Astrocyte (in vitro differentiated cells and primary cell): ENCODE results near the gene EIF1AD. TPM values are rescaled to one million over a fixed set of nuclear protein-coding genes. Genes with fewer than 3 reads are reported as not detected.

Source experiments
- DNase-seq: peaks from one replicate; pipeline ENCODE4 v3.0.0-alpha.2; 2010; ENCODE audit warnings: low read depth
- FAIRE-seq: peaks from 2 replicates; lab custom pipeline; 2011; peaks lifted over from hg19 to GRCh38; lab: Jason Lieb, UNC
- H2AFZ ChIP-seq: 2 replicates; pipeline ENCODE4 v1.6.0; 2012; ENCODE audit warnings: low read depth, low read length, inconsistent platforms
- H3K27ac ChIP-seq: 2 replicates; pipeline ENCODE4 v1.5.1; 2011; ENCODE audit warnings: low read depth, low read length, inconsistent platforms
- H3K27me3 ChIP-seq: 2 replicates; pipeline ENCODE4 v1.6.0; 2011; ENCODE audit warnings: low read length, inconsistent platforms; ENCODE audit not compliant: insufficient read depth
- H3K36me3 ChIP-seq: 2 replicates; pipeline ENCODE4 v1.5.1; 2011; ENCODE audit warnings: low read length, inconsistent platforms; ENCODE audit not compliant: insufficient read depth
- H3K4me1 ChIP-seq: 2 replicates; pipeline ENCODE4 v1.5.1; 2011; ENCODE audit warnings: low read length, inconsistent platforms; ENCODE audit not compliant: insufficient read depth
- H3K4me2 ChIP-seq: 2 replicates; pipeline ENCODE4 v1.6.0; 2012; ENCODE audit warnings: low read length, inconsistent platforms
- H3K4me3 ChIP-seq: 2 replicates; pipeline ENCODE4 v1.5.1; 2011; ENCODE audit warnings: low read depth, mild to moderate bottlenecking, low read length, inconsistent platforms; ENCODE audit not compliant: insufficient read depth
- H3K79me2 ChIP-seq: 2 replicates; pipeline ENCODE4 v1.6.0; 2012; ENCODE audit warnings: mild to moderate bottlenecking, low read length, inconsistent platforms; ENCODE audit not compliant: insufficient read depth
- H3K9ac ChIP-seq: 2 replicates; pipeline ENCODE4 v1.6.0; 2012; ENCODE audit warnings: mild to moderate bottlenecking, low read length, inconsistent platforms
- H3K9me3 ChIP-seq: 2 replicates; pipeline ENCODE4 v1.5.1; 2012; ENCODE audit warnings: low read depth, mild to moderate bottlenecking, low read length, inconsistent platforms; ENCODE audit not compliant: insufficient read depth
- H4K20me1 ChIP-seq: 2 replicates; pipeline ENCODE4 v1.6.0; 2012; ENCODE audit warnings: low read length, inconsistent platforms; ENCODE audit not compliant: insufficient read depth
- H3K27ac Mint-ChIP-seq: one replicate; pipeline ENCODE4 v1.8.0; 2021; ENCODE audit warnings: mild to moderate bottlenecking, mixed read lengths; ENCODE audit not compliant: unreplicated experiment
- H3K27me3 Mint-ChIP-seq: one replicate; pipeline ENCODE4 v1.8.0; 2021; ENCODE audit warnings: low read depth, mixed read lengths; ENCODE audit not compliant: unreplicated experiment
- H3K36me3 Mint-ChIP-seq: one replicate; pipeline ENCODE4 v1.8.0; 2021; ENCODE audit warnings: low read depth, mixed read lengths; ENCODE audit not compliant: unreplicated experiment
- H3K4me1 Mint-ChIP-seq: one replicate; pipeline ENCODE4 v1.8.0; 2021; ENCODE audit warnings: low read depth, mixed read lengths; ENCODE audit not compliant: unreplicated experiment
- H3K4me3 Mint-ChIP-seq: one replicate; pipeline ENCODE4 v1.8.0; 2021; ENCODE audit warnings: mild to moderate bottlenecking, moderate library complexity, mixed read lengths; ENCODE audit not compliant: unreplicated experiment
- H3K9me3 Mint-ChIP-seq: one replicate; pipeline ENCODE4 v1.8.0; 2021; ENCODE audit warnings: mild to moderate bottlenecking, mixed read lengths; ENCODE audit not compliant: unreplicated experiment
- EZH2 ChIP-seq: IDR thresholded peaks from 2 replicates; pipeline ENCODE4 v1.6.1; 2012; ENCODE audit warnings: mild to moderate bottlenecking, low read length, inconsistent platforms; ENCODE audit not compliant: insufficient read depth
- total RNA-seq: library from RNA; stranded (reverse); gene quantifications from 2 replicates; pipeline ENCODE4 v1.2.1, GENCODE V29; 2021
- TF ChIP-seq, protein P1 (sequence below): IDR thresholded peaks from 2 replicates; pipeline ENCODE4 v1.5.1; 2011; ENCODE audit warnings: low read depth, mild to moderate bottlenecking, inconsistent platforms, low read length, moderate library complexity; ENCODE audit not compliant: insufficient read depth

EIF1AD gene
- total RNA-seq, 1 donor from 2014 or later: 42.7 TPM

GRCh38 chr11:66016793-66017177 lies 14.8 kb upstream of the EIF1AD start:
- no peaks in the 10 kb centered on the region for H3K36me3 ChIP-seq
- DNase-seq (no peak), FAIRE-seq (no peak)
- no peak for TF ChIP-seq EZH2
- TF ChIP-seq, protein P1, sequence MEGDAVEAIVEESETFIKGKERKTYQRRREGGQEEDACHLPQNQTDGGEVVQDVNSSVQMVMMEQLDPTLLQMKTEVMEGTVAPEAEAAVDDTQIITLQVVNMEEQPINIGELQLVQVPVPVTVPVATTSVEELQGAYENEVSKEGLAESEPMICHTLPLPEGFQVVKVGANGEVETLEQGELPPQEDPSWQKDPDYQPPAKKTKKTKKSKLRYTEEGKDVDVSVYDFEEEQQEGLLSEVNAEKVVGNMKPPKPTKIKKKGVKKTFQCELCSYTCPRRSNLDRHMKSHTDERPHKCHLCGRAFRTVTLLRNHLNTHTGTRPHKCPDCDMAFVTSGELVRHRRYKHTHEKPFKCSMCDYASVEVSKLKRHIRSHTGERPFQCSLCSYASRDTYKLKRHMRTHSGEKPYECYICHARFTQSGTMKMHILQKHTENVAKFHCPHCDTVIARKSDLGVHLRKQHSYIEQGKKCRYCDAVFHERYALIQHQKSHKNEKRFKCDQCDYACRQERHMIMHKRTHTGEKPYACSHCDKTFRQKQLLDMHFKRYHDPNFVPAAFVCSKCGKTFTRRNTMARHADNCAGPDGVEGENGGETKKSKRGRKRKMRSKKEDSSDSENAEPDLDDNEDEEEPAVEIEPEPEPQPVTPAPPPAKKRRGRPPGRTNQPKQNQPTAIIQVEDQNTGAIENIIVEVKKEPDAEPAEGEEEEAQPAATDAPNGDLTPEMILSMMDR: no peak
- no peaks in the 10 kb centered on the region for H4K20me1 ChIP-seq
- H3K9me3 Mint-ChIP-seq: no peaks in the 10 kb centered on the region
- H3K4me1 Mint-ChIP-seq: peaks cover 11% of the 10 kb centered on the region
- no peaks in the 10 kb centered on the region for H3K36me3 Mint-ChIP-seq
- H3K4me3 ChIP-seq: no peak overlapping the region
- no peak overlapping the region for H3K27ac Mint-ChIP-seq
- H3K4me1 ChIP-seq: peaks cover 29% of the 10 kb centered on the region
- H3K9me3 ChIP-seq: no peaks in the 10 kb centered on the region
- no peaks in the 10 kb centered on the region for H3K27me3 Mint-ChIP-seq
- no peaks in the 10 kb centered on the region for H3K79me2 ChIP-seq
- no peak overlapping the region for H2AFZ ChIP-seq
- no peak overlapping the region for H3K9ac ChIP-seq
- H3K4me3 Mint-ChIP-seq: no peak overlapping the region
- H3K4me2 ChIP-seq: no peak overlapping the region
- H3K27ac ChIP-seq: no peak overlapping the region
- H3K27me3 ChIP-seq: no peaks in the 10 kb centered on the region

GRCh38 chr11:66015936-66016792 lies 14.2 kb upstream of the EIF1AD start:
- no peak overlapping the region for H3K27ac ChIP-seq
- H3K27me3 ChIP-seq: peaks cover 3% of the 10 kb centered on the region
- FAIRE-seq (no peak), DNase-seq (no peak)
- peak overlapping the region; percentile 48 for H3K4me2 ChIP-seq
- no peaks in the 10 kb centered on the region for H3K79me2 ChIP-seq
- no peaks in the 10 kb centered on the region for H3K36me3 ChIP-seq
- no peaks in the 10 kb centered on the region for H3K36me3 Mint-ChIP-seq
- no peaks in the 10 kb centered on the region for H4K20me1 ChIP-seq
- H2AFZ ChIP-seq: no peak overlapping the region
- no peaks in the 10 kb centered on the region for H3K9me3 Mint-ChIP-seq
- H3K4me1 ChIP-seq: peaks cover 28% of the 10 kb centered on the region
- H3K4me3 ChIP-seq: no peak overlapping the region
- no peak for TF ChIP-seq EZH2
- TF ChIP-seq, protein P1: no peak
- H3K27ac Mint-ChIP-seq: no peak overlapping the region
- peaks cover 3% of the 10 kb centered on the region for H3K27me3 Mint-ChIP-seq
- H3K9me3 ChIP-seq: no peaks in the 10 kb centered on the region
- no peak overlapping the region for H3K9ac ChIP-seq
- peaks cover 11% of the 10 kb centered on the region for H3K4me1 Mint-ChIP-seq
- no peak overlapping the region for H3K4me3 Mint-ChIP-seq

- H3K27me3 Mint-ChIP-seq: peaks cover 3% of the 10 kb centered on the region
- H3K9me3 ChIP-seq: no peaks in the 10 kb centered on the region
- H3K27ac ChIP-seq: no peak overlapping the region
- peaks cover 8% of the 10 kb centered on the region for H3K4me1 Mint-ChIP-seq
- H3K36me3 ChIP-seq: no peaks in the 10 kb centered on the region
- TF ChIP-seq, protein P1: no peak
- TF ChIP-seq EZH2: no peak
- no peaks in the 10 kb centered on the region for H3K79me2 ChIP-seq
- H3K9me3 Mint-ChIP-seq: no peaks in the 10 kb centered on the region
- no peak overlapping the region for H3K4me3 ChIP-seq
- H2AFZ ChIP-seq: peak overlapping the region; percentile 59
- FAIRE-seq (no peak), DNase-seq (peak; percentile 16)
- H3K27ac Mint-ChIP-seq: no peak overlapping the region
- H3K36me3 Mint-ChIP-seq: no peaks in the 10 kb centered on the region
- H3K9ac ChIP-seq: peak overlapping the region; percentile 12
- peaks cover 3% of the 10 kb centered on the region for H3K27me3 ChIP-seq
- peak overlapping the region; percentile 15 for H3K4me3 Mint-ChIP-seq
- peak overlapping the region; percentile 48 for H3K4me2 ChIP-seq
- peaks cover 22% of the 10 kb centered on the region for H3K4me1 ChIP-seq
- no peaks in the 10 kb centered on the region for H4K20me1 ChIP-seq
These were observed 13.5 kb upstream of the EIF1AD start for GRCh38 chr11:66015454-66015881.
